A549 (cell line): Measurements from ENCODE around the gene TSPAN4. TPM values are rescaled to one million over a fixed set of nuclear protein-coding genes. Genes with fewer than 3 reads are reported as not detected.

Experiments used
- ATAC-seq, 2 experiments: fragments of 200-7000 bp in 1 of 2; fragments of >200 bp in 1 of 2; cut with Nextera tagmentation in 1 of 2; cut with Tn5 transposase in 1 of 2; 3 replicates each; pipeline versions ENCODE4 v1.8.0 to v1.9.1; 2018 to 2020; ENCODE audit warnings: mild to moderate bottlenecking in 1 of 2, moderate library complexity in 1 of 2
- CTCF ChIA-PET: fragments of 300-600 bp; sonication (Branson Sonifier 250); formaldehyde crosslinking; extraction: SDS; loops from one replicate; lab custom pipeline; 2021; ENCODE audit warnings: antibody characterized with exemption, inconsistent platforms; lab: Yijun Ruan, JAX
- POLR2A ChIA-PET: fragments of 350-600 bp; formaldehyde crosslinking; extraction: SDS; loops from one replicate; lab custom pipeline; 2021; ENCODE audit warnings: antibody characterized with exemption, inconsistent platforms; lab: Yijun Ruan, JAX
- DNase-seq, 2 experiments: peaks; one replicate each; pipeline versions ENCODE4 v3.0.0 to v3.0.0-alpha.2; 2011 to 2016; ENCODE audit warnings: low read depth in 1 of 2, low spot score in 1 of 2
- FAIRE-seq: peaks from 2 replicates; lab custom pipeline; 2011; peaks lifted over from hg19 to GRCh38; lab: Jason Lieb, UNC
- H3K27ac ChIP-seq, 2 experiments: fragments of >200 bp; sonication (Bioruptor Twin); formaldehyde crosslinking; 3 replicates each; pipeline ENCODE4 v1.5.1; 2016 to 2017
- H3K4me1 ChIP-seq: fragments of >200 bp; sonication (Bioruptor Twin); formaldehyde crosslinking; 3 replicates; pipeline ENCODE4 v1.6.1; 2016
- H3K4me2 ChIP-seq: fragments of >200 bp; sonication (Bioruptor Twin); formaldehyde crosslinking; 3 replicates; pipeline ENCODE4 v1.6.1; 2016
- H3K4me3 ChIP-seq: fragments of >200 bp; sonication (Bioruptor Twin); formaldehyde crosslinking; 3 replicates; pipeline ENCODE4 v1.5.1; 2016
- H3K9me3 ChIP-seq: fragments of >200 bp; sonication (Bioruptor Twin); formaldehyde crosslinking; 3 replicates; pipeline ENCODE4 v1.6.1; 2016
- ATOH8 ChIP-seq: fragments of 250-450 bp; sonication (Bioruptor Pico); IDR thresholded peaks from 2 replicates; pipeline ENCODE4 v1.5.0; 2020; ENCODE audit warnings: low read depth, mild to moderate bottlenecking, moderate library complexity
- BCL3 ChIP-seq: fragments of >200 bp; sonication (Bioruptor Twin); formaldehyde crosslinking; IDR thresholded peaks from 3 replicates; pipeline ENCODE4 v1.6.1; 2016
- BHLHE40 ChIP-seq: IDR thresholded peaks from 2 replicates; pipeline ENCODE4 v1.6.1; 2012; ENCODE audit warnings: low read depth, low read length, inconsistent platforms
- CBX8 ChIP-seq: fragments of 200-600 bp; sonication (generic); IDR thresholded peaks from 2 replicates; pipeline ENCODE4 v1.6.1; 2016
- CEBPB ChIP-seq, 2 experiments: fragments of >200 bp in 1 of 2; sonication (Bioruptor Twin) in 1 of 2; formaldehyde crosslinking in 1 of 2; IDR thresholded peaks; 2 replicates each; pipeline ENCODE4 v1.6.1; 2012 to 2016
- CHD2 ChIP-seq: fragments of 150-350 bp; IDR thresholded peaks from 2 replicates; pipeline ENCODE4 v1.6.1; 2014; ENCODE audit warnings: low read length; ENCODE audit not compliant: partially characterized antibody
- CHD4 ChIP-seq: fragments of 200-600 bp; sonication (generic); IDR thresholded peaks from 2 replicates; pipeline ENCODE4 v1.6.1; 2016; ENCODE audit warnings: antibody characterized with exemption, mild to moderate bottlenecking, borderline replicate concordance
- CTCF ChIP-seq: fragments of >200 bp; sonication (Bioruptor Twin); formaldehyde crosslinking; IDR thresholded peaks from 3 replicates; pipeline ENCODE4 v1.5.1; 2016
- EHF ChIP-seq: fragments of 250-450 bp; sonication (Bioruptor Pico); IDR thresholded peaks from 2 replicates; pipeline ENCODE4 v1.5.0; 2020; ENCODE audit warnings: mild to moderate bottlenecking
- ELK1 ChIP-seq: fragments of 150-350 bp; IDR thresholded peaks from 2 replicates; pipeline ENCODE4 v1.6.1; 2014; ENCODE audit warnings: low read depth, mild to moderate bottlenecking, low read length
- EP300 ChIP-seq, 2 experiments: fragments of >200 bp; sonication (Bioruptor Twin); formaldehyde crosslinking; IDR thresholded peaks; 2 replicates in 1 of 2; 3 replicates in 1 of 2; pipeline ENCODE4 v1.6.1; 2016 to 2017
- ESRRA ChIP-seq: fragments of 150-350 bp; IDR thresholded peaks from 2 replicates; pipeline ENCODE4 v1.6.1; 2014; ENCODE audit warnings: mild to moderate bottlenecking, low read length, borderline replicate concordance
- FOSB ChIP-seq: fragments of 250-450 bp; sonication (Bioruptor Pico); IDR thresholded peaks from 2 replicates; pipeline ENCODE4 v1.5.0; 2020; ENCODE audit warnings: mild to moderate bottlenecking, moderate library complexity
- FOSL2 ChIP-seq, 2 experiments: fragments of 450-650 bp in 1 of 2; fragments of >200 bp in 1 of 2; sonication (Bioruptor Twin) in 1 of 2; formaldehyde crosslinking; IDR thresholded peaks; 2 replicates each; pipeline versions ENCODE4 v1.5.0 to v1.6.1; 2016 to 2020; ENCODE audit warnings: mild to moderate bottlenecking in 1 of 2, moderate library complexity in 1 of 2
- FOXS1 ChIP-seq: fragments of 250-450 bp; sonication (Bioruptor Pico); IDR thresholded peaks from 2 replicates; pipeline ENCODE4 v1.5.0; 2020; ENCODE audit warnings: mild to moderate bottlenecking, moderate library complexity
- HEYL ChIP-seq: fragments of 250-450 bp; sonication (Bioruptor Pico); IDR thresholded peaks from 2 replicates; pipeline ENCODE4 v1.8.0; 2021; ENCODE audit warnings: mild to moderate bottlenecking, moderate library complexity
- JUN ChIP-seq, 2 experiments: fragments of >200 bp; sonication (Bioruptor Twin); formaldehyde crosslinking; IDR thresholded peaks; 2 replicates in 1 of 2; 3 replicates in 1 of 2; pipeline ENCODE4 v1.6.1; 2016 to 2017
- KDM1A ChIP-seq: fragments of 200-600 bp; sonication (generic); IDR thresholded peaks from 2 replicates; pipeline ENCODE4 v1.6.1; 2016; ENCODE audit warnings: low read depth, mild to moderate bottlenecking
- KDM5A ChIP-seq: fragments of 200-600 bp; sonication (generic); IDR thresholded peaks from 2 replicates; pipeline ENCODE4 v1.6.1; 2016; ENCODE audit warnings: antibody characterized with exemption, mild to moderate bottlenecking
- MAFK ChIP-seq: fragments of 450-650 bp; IDR thresholded peaks from 2 replicates; pipeline ENCODE4 v1.6.1; 2014; ENCODE audit not compliant: partially characterized antibody
- MAX ChIP-seq: IDR thresholded peaks from 2 replicates; pipeline ENCODE4 v1.6.1; 2012
- MYC ChIP-seq: IDR thresholded peaks from 2 replicates; pipeline ENCODE4 v1.6.1; 2012; ENCODE audit warnings: mild to moderate bottlenecking, inconsistent platforms, low read length, improper control_type of control experiment, borderline replicate concordance
- NPAS2 ChIP-seq: fragments of 250-450 bp; sonication (Bioruptor Pico); IDR thresholded peaks from 2 replicates; pipeline ENCODE4 v1.8.0; 2022; ENCODE audit warnings: mild to moderate bottlenecking, moderate library complexity, borderline replicate concordance
- NR3C1 ChIP-seq: fragments of >200 bp; sonication (Bioruptor Twin); formaldehyde crosslinking; IDR thresholded peaks from 3 replicates; pipeline ENCODE4 v1.6.1; 2017
- PBX3 ChIP-seq: IDR thresholded peaks from 2 replicates; pipeline ENCODE4 v1.6.1; 2012
- POLR2A ChIP-seq: IDR thresholded peaks from 2 replicates; pipeline ENCODE4 v1.6.1; 2012; ENCODE audit warnings: mild to moderate bottlenecking, low read length
- RARB ChIP-seq: fragments of 250-450 bp; sonication (Bioruptor Pico); IDR thresholded peaks from 2 replicates; pipeline ENCODE4 v1.8.0; 2021; ENCODE audit warnings: mild to moderate bottlenecking, moderate library complexity
- SMC3 ChIP-seq: fragments of >200 bp; sonication (Bioruptor Twin); formaldehyde crosslinking; IDR thresholded peaks from 3 replicates; pipeline ENCODE4 v1.6.1; 2018; ENCODE audit warnings: inconsistent platforms
- TP53 ChIP-seq: fragments of 250-450 bp; sonication (Bioruptor Pico); IDR thresholded peaks from 2 replicates; pipeline ENCODE4 v1.5.0; 2021; ENCODE audit warnings: mild to moderate bottlenecking, moderate library complexity
- USF2 ChIP-seq: fragments of 450-650 bp; IDR thresholded peaks from 2 replicates; pipeline ENCODE4 v1.6.1; 2014; ENCODE audit warnings: antibody characterized with exemption
- ZC3H11A ChIP-seq: fragments of 450-650 bp; IDR thresholded peaks from 2 replicates; pipeline ENCODE4 v1.6.1; 2014; ENCODE audit warnings: antibody characterized with exemption, mild to moderate bottlenecking
- ZNF302 ChIP-seq: fragments of 250-450 bp; sonication (Bioruptor Pico); IDR thresholded peaks from 2 replicates; pipeline ENCODE4 v1.9.0; 2021; ENCODE audit warnings: inconsistent platforms, mild to moderate bottlenecking, moderate library complexity
- WGBS: methylation state at CpG from one replicate; pipeline ENCODE4 v1.1.6; 2017; ENCODE audit errors: missing lambda C conversion rate; 5-methylcytosine and 5-hydroxymethylcytosine counted together
- polyA plus RNA-seq, 4 experiments: library from polyadenylated mRNA; depleted of rRNA in 3 of 4; stranded (reverse); fragments of >200 nt; fragmentation: RNase III in 1 of 4; extraction: RNeasy Plus Mini Kit Qiagen cat#74134 plus additional on column Dnase treatment in 1 of 4; gene quantifications; 2 replicates in 3 of 4; 3 replicates in 1 of 4; pipeline ENCODE4 v1.2.3, GENCODE V29; 2011 to 2017

TSPAN4 gene
- polyA plus RNA-seq, 2 of the 4 experiments (the other 2 are of a cell fraction), result 83.5 to 145 TPM

GRCh38 chr11:842370-843002 lies at the start of gene TSPAN4, which contains the start of gene POLR2L (continued):
- TF ChIP-seq CTCF (no peak), ZC3H11A (no peak), CBX8 (no peak), EHF (no peak), MAFK (no peak), ZNF302 (no peak), POLR2A (peak; percentile 98), JUN (IDR thresholded peaks at IDR 0.05) (peak; percentile 88 to 99; a peak in 4 of 5 replicates), TP53 (CRISPR knock-in tag) (no peak), EP300 (IDR thresholded peaks at IDR 0.05) (peak in 1 of 2 experiments; percentile 33; a peak in 1 of 5 replicates), CHD2 (no peak), CHD4 (no peak), NPAS2 (no peak), FOSB (no peak), ATOH8 (CRISPR knock-in tag) (no peak), KDM1A (no peak), RARB (CRISPR knock-in tag) (no peak), MYC (no peak), HEYL (CRISPR knock-in tag) (no peak), FOXS1 (CRISPR knock-in tag) (no peak), NR3C1 (no peak), BCL3 (peak; percentile 93), SMC3 (no peak), MAX (peak; percentile 91)

GRCh38 chr11:792873-793272 lies 49.8 kb upstream of the TSPAN4 start:
- ATAC-seq (no peak), FAIRE-seq (no peak), DNase-seq (no peak)
- no peak overlapping the region for H3K27ac ChIP-seq
- POLR2A ChIA-PET, result no interaction called here
- TF ChIP-seq BHLHE40 (no peak), BCL3 (no peak), CEBPB (IDR thresholded peaks at IDR 0.05) (no peak), ELK1 (no peak), JUN (IDR thresholded peaks at IDR 0.05) (no peak), USF2 (no peak), FOSL2 (IDR thresholded peaks at IDR 0.05) (no peak), FOSL2 (CRISPR knock-in tag; IDR thresholded peaks at IDR 0.05) (no peak), MAFK (no peak), ESRRA (no peak), PBX3 (no peak), ZNF302 (no peak), MAX (no peak), KDM5A (no peak), SMC3 (no peak), FOXS1 (CRISPR knock-in tag) (no peak), NPAS2 (no peak), KDM1A (no peak)
- H3K4me3 ChIP-seq, result no peak overlapping the region
- no peak overlapping the region for H3K4me2 ChIP-seq
- WGBS, result 96% methylated on average over 5 of the region's 13 CpGs
- H3K4me1 ChIP-seq, result peaks cover 51% of the 10 kb centered on the region
- CTCF ChIA-PET, result interaction anchor here (0.6 to 1.0 kb wide), 3 partner anchors 9 to 66 kb away, joined by 3 read pairs; no protein-coding TSS in a partner anchor
- no peaks in the 10 kb centered on the region for H3K9me3 ChIP-seq
